Tongue (tissue), 2 donors: ENCODE measurements around the gene MEIS1. TPM values are rescaled to one million over a fixed set of nuclear protein-coding genes. Genes with fewer than 3 reads are reported as not detected.

Experiments used
- DNase-seq: peaks from one replicate; pipeline ENCODE4 v3.0.0-alpha.2; 2015
- total RNA-seq: library from RNA; depleted of rRNA; stranded (reverse); fragments of >200 nt; gene quantifications from one replicate; pipeline ENCODE4 v1.2.3, GENCODE V29; 2014

The MEIS1 gene
- total RNA-seq, 1 donor from 2014 or later: 72.7 TPM

DNA sequence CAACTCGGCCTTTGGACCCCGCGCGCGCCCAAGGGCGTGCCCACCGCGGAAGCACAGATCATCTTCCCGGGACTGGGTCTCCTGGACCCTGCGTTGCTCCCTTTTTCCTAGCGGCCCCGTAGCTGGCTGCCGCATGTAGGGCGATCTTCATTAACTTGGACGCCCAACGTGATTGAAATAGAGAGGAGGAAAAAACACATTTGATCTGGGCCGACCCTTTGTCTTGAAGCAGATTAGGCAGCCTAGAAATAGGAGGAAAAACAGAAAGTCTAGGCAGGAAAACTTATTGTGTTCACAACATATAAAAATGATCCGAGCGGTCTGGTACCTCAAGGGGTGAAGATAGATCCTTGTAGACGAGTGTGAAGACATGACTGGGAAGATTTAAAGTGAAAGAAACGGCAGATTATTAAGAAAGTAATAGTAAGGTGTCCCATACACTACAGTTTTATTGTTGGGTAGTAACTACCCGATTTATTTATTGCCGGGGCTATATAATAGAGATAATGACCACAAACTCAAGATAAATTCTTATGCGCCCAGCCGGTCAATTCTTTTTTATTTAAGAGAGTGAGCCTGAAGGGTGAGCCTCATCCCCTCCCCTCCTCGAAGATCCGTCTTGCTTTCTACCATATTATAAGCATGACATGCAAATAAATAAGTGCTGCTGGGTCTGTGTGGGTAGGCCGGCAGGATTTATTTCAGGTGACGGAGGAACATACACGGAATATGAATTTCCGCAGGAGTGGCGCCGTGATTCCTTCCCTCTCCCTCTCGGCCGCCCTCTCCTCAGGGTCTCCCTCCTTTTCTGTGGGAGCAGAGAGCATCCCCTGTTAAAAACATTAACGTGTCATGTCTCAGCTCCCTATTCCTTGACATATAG is 147.4 kb downstream of the MEIS1 start:
- DNase-seq: peak; percentile 39

DNA sequence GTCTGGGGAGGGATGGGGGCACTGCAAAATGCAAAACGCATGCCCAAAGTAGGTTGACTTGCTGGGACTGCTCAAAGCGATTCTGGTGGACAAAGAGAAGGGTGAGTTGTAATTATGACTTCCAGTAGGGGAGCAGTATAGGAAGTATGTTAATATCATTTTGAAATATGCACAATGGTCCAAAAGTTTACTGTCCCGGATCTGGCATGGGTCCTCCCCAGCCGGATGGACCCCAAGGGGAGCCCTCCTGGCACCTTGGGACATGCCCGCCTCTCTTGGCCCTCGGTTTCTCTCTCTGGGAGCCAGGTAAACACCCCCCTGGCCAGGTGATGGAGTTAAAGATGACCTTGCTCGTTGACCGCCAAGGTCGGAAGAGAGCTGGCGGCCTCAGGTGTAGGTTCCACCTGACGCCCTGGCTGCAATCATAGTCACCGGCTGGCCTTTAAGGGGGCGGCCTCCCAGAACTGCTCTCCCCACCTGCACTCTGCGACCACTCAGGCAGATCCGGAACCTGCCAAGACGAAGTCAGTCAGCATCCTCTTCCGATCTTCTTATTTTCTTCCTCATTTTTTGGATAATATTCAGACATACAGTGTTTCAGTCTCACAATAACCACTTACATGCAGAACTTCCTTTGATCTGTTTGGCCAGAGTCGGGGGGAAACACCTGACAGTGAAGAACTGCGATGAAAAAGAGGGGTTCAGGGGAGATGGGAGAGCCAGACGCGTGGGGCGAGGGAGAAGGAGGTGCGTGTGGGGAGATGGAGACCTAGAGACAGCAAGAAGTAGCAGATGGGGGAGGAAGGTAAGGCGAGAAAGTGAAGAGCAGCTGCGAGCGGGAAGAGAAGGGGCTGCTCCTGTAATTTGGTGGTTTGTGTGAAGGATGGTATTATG is 148.3 kb downstream of the MEIS1 start:
- peak; percentile 45 for DNase-seq

DNA sequence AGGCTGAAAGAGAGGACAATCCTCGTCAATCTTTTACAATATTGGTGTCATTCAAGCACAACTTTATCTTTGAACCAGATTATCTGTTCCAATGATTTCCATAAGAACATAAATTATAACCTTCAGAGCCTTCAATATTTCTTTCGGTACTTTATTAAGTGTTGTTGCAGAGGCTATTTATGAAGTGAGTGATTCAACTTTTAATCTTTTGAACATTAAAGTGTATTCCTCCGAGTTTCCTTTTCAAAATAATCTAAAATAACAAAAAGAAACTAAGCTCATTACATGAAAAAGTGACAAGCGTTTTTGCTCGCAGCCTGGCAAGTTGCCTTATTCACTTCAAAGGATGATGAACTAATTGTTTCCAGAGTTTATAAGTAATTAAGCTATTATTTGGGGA is 149.0 kb downstream of the MEIS1 start:
- DNase-seq: no peak

DNA sequence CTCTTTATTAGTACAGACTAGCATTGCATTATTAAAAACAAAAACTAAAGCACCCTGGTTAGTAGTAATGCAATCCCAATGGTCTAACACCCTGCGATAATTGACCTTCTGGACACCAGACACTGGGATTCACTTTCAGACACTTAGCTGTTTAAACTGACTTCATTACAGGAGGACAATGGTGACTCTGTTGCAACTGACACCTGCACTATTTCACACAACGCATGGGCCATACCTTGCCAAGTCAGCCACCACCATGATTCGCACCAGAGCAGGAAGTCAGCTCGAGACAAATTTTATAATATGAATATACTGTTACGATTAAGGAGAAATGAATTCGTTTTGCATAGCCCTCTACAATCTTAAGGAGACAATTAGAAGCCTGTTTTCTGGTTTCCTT is 150.7 kb downstream of the MEIS1 start:
- peak; percentile 37 for DNase-seq

DNA sequence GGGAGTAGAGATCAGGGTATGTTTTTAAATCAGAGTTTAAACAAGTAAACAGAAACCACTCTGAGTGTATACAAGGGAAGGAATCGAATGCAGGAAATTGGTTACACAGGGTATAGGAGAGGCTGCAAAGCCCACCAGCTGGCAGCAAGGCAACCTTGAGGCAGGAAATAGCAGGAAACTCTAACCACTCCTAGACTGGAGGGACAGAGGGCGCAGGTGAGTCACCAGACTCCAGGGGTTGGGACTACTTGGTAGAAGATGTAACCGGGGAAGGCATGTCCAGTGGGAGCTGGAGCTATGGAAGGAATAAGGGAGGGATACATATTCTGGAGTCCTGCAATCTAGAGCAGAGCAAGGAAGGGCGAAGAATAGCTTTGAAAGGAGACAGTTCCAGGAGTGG is 152.3 kb downstream of the MEIS1 start:
- DNase-seq: no peak

DNA sequence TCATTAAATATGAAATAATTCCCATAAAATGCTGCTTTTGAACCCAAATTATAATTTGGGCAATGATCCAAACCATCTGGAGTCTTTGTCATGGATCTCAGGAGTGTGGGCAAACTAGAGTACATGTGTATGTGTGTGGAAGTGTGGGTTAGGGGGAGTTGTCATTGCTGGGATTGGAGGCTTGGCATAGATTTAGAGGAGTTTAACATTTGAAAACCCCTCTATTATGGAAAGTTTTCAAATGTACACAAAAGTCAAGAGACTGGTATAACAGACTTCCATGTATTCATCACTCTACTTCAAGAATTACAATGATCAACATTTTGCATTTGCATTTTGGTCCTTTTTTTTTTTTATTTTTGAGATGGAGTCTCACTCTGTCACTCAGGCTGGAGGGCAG is 159.1 kb downstream of the MEIS1 start:
- no peak for DNase-seq

DNA sequence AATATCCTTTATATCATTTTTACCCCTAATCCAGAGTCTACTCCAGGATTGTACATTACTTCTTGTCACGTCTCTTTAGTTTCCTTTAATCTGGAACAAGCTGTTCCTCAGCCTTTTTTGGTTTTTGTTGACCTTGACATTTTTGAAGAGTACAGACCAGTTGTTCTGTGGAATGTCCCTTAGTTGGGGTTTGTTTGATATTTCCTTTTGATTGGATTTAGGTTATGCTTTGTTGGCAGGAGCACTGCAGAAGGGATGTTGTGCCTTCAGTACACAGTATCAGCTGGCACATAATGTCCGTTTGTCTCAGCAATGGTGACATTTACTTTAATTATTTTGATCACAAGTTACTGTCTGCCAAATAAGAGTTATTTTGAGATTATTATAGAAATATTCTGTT is 160.6 kb downstream of the MEIS1 start:
- DNase-seq: no peak

DNA sequence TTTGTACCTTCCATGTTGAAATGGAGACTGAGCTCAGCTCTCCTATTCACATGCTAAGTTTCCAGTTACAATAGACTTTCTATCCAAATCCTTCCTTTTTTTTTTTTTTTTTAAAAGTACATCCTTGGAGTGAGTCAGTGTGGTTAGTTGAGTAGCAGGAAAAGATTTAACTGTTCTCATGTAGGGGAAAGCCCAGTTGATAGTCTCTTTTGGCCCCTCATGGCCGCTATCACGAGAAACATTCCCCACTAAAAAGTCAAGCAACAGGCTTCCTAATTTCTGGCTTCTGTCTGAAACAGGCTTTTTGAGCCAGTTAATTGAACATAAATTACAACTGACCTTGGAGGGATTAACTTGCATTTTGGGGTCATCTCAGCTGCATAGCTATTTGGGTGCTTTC is 161.3 kb downstream of the MEIS1 start:
- DNase-seq: no peak

- no peak for DNase-seq
Measured at GRCh38 chr2:66601624-66602023, 166.7 kb downstream of the MEIS1 start.

DNA sequence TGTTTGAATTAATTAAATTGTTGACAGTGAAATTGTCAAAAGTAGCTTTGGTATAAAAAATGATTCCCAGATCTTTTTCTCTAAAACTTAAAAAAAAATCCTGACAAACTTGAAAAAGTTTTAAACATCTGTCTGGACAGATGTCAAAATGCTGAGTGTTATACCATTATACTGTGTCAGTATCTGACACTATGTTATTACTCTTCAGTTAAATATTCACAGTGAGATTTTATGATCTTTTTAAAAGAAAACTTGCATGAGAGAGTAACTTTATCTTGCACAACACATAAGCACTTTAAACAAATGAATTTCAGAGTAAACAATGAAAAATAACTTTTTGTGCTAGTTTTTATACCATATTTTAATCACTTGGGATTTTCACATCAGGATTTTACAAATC is 167.4 kb downstream of the MEIS1 start:
- DNase-seq: peak; percentile 42

DNA sequence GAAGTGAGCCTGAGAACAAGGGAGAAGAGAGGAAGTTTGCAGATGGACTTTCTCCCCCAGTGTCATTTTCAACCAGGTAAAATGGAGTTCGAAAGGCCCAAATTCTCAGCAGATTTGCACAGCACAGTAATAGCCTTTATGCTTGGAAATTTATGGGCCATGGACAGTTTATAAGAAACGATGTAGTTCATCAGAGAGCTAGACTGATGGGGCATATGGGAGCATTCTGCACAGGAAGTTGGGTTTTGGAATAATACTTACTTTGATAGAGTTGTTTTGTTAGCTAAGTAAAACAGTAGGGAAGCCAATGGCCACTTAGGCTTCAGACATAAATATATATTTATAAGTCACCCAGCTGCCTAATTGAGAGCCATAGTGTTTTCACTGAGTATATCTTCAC is 169.4 kb downstream of the MEIS1 start:
- no peak for DNase-seq

DNA sequence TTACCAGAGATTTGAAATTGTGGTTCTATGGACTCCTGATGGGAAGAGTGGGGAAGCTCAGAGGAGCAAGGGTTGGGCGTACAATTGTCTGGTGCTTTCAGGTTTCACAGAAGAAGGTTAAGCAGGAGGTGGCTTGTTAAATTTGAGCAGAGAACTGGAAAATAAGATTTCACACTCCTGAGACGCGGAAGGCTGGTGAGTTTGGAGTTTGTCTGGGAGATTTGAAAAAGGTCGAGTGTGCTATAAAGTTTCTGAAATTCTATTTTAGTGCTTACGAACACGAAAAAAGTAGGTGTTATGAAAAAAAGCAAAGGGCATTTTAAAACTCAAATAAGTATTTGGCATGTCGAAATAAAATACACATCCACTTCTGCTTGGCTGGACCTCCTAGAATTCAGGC is 170.1 kb downstream of the MEIS1 start:
- no peak for DNase-seq

GRCh38 chr2:66607152-66607551 is 172.2 kb downstream of the MEIS1 start:
- DNase-seq: no peak
